Esophagus squamous epithelium (tissue), 4 donors: ENCODE measurements around the gene RNF186.

ENCODE experiments used
- POLR2A ChIP-seq, 4 donors: fragments of 450-650 bp; IDR thresholded peaks; one replicate each; pipeline ENCODE4 v1.6.1; 2017; ENCODE audit warnings: antibody characterized with exemption in 4 of 4, mild to moderate bottlenecking in 4 of 4, moderate library complexity in 3 of 4
- TF ChIP-seq, protein P1 (sequence below), 6 experiments: fragments of 450-650 bp in 4 of 6; fragments of 200-600 bp in 2 of 6; sonication (generic) in 2 of 6; IDR thresholded peaks; one replicate each; pipeline ENCODE4 v1.5.1; 2016 to 2019; ENCODE audit warnings: antibody characterized with exemption in 6 of 6, mild to moderate bottlenecking in 4 of 6, moderate library complexity in 4 of 6

DNA sequence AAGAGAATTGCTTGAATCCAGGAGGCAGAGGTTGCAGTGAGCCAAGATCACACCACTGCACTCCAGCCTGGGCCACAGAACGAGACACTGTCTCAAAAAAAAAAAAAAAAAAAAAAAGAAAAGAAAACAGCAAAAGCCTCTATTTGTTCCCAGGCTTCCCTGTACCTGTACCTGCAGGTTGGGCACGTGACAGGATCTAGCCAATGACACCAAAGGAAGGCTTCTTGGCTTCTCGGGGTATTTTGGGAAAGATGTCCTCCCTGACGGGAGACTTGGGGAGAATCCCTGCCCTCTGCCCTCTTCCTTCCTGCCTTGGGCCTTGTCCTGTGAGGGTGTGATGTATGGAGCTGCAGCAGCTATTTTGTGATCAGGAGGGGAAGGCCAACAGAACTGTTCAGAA lies 38.1 kb downstream of the RNF186 start:
- TF ChIP-seq, protein P1, sequence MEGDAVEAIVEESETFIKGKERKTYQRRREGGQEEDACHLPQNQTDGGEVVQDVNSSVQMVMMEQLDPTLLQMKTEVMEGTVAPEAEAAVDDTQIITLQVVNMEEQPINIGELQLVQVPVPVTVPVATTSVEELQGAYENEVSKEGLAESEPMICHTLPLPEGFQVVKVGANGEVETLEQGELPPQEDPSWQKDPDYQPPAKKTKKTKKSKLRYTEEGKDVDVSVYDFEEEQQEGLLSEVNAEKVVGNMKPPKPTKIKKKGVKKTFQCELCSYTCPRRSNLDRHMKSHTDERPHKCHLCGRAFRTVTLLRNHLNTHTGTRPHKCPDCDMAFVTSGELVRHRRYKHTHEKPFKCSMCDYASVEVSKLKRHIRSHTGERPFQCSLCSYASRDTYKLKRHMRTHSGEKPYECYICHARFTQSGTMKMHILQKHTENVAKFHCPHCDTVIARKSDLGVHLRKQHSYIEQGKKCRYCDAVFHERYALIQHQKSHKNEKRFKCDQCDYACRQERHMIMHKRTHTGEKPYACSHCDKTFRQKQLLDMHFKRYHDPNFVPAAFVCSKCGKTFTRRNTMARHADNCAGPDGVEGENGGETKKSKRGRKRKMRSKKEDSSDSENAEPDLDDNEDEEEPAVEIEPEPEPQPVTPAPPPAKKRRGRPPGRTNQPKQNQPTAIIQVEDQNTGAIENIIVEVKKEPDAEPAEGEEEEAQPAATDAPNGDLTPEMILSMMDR (IDR thresholded peaks at IDR 0.05) = no peak
- TF ChIP-seq POLR2A (IDR thresholded peaks at IDR 0.05) = no peak
